GM21423 (cell line): Measurements from ENCODE around the gene OR51E1.

ENCODE experiments used
- ATAC-seq: cut with Tn5 transposase; IDR thresholded peaks from one replicate; pipeline ENCODE4 v1.9.1; 2021; ENCODE audit warnings: mild to moderate bottlenecking, moderate library complexity; ENCODE audit not compliant: unreplicated experiment

OR51E1 gene

GRCh38 chr11:4643682-4644081 lies at the start of gene OR51E1:
TSS of gene OR51E1 (plus strand) at chr11:4643982. CDS start at chr11:4652527, 8,545 bp downstream.
- no peak for ATAC-seq

DNA sequence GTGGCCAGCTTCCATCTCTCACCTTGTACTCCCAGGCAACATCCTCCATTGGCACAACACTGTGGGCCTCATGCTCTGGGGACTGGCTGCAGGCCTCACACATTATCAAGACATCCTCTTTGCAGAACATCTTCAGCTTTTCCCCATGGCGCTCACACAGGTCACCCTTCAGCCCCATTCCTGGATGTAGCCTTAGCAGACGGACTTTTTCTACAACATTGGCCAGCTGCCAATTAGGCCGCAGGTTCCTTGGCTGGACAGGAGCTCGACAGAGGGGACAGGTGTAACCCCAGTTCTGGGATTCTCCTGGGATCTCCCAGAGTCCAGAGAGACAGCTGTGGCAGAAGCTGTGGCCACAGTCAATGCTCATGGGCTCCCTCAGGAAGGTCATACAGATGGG lies 38.7 kb upstream of the OR51E1 start:
- ATAC-seq = no peak

- no peak for ATAC-seq
Measured at GRCh38 chr11:4606231-4607015, 37.4 kb upstream of the OR51E1 start.

DNA sequence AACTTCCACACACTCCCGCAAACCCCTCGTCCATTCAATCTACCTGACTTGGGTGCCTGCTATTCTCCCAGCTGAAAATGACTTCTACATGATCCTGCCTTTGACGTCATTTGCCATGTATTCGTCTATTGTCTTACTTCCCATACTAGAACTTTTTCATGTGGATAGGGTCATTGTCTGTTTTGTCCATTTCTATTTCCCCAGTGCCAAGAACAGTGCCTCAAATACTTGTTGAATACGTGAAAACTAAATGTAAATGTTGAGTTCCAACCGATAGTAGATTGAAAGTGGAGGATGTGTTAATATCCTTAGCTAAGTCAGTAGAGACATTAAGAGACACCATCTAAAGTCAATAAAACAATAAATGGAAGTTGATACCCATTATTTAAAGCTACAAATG lies 36.7 kb upstream of the OR51E1 start:
- no peak for ATAC-seq

GRCh38 chr11:4607781-4608666 lies 35.8 kb upstream of the OR51E1 start, which contains the start of gene TRIM68:
TSS of gene TRIM68 (minus strand) at chr11:4608231. CDS start at chr11:4605504, 2,727 bp downstream.
- peak; percentile 99 for ATAC-seq

DNA sequence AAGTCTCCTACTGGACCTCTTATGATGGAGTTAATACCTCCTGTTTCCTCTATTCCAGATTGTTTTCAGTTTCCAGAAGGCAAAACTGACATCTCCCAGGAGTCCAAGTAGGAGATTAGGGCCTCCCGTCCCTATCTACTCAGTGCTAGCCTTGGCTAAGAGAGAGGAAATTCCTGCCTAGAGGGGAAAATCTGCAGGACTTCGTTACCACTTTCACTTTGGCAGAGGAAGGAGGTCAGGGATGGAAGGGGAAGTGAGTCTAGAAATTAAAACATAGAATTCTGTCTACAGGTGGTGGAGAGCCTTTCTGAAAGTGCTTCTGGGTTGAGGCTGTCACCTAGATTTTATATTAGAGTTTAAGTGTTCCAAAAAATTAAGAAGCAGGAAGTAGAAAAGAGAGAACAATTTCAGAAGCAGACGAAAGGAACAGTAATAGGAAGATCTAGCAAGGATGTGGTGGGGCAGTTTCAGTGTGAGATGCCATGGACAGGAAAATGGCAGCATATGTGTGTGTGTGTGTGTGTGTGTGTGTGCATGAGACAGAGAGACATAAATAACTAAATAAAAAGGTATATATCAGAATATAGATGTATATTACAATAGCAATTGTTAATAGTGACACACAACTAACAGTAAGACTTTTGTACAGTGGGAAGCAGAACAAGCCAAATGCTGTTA lies 33.4 kb upstream of the OR51E1 start:
- ATAC-seq = no peak

DNA sequence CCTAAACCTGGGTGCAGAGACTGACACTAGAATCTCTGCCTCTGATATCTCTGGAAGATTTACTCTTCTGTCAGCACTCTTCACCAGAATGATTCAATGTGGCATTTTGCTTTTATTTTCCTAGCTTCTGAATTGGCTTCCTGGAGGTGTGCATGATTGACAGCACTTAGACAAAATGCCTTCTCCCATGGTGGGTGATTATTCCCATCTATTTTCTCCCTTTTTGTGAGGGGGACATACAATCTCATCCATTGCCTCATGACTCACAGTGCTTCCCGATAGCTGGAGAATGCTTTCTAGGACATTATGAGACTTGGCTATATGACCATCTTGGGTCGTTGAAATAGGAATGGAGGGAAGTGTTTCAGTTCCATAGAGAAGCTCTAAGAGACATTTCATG lies 31.8 kb upstream of the OR51E1 start:
- ATAC-seq = no peak

DNA sequence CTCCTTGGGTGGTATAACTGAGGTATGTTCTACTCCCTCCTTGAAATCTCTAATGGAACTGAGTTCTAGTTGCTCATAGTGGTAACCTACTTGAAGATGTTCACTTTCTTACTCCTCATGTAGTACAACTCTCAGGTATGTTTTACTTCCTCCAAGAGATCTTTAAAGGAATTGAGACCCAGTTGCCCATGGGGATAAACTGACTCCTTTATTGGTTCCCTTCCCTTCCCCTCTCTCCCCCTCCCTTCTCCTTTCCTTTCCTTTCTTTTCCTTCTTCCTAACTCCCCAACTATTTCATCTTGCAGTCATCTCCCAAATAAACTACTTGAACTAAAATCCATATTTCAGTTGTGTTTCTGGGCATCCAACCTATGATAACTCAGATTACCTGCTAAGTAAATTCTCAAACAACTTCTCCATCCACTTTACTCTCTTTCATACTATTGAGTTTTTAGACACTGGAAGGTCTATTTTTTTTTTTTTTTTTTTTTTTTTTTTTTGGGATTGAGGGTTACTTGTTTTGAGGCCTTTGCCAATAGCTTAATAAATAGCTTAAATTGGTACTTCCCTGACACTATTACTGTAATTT lies 27.8 kb upstream of the OR51E1 start:
- no peak for ATAC-seq

DNA sequence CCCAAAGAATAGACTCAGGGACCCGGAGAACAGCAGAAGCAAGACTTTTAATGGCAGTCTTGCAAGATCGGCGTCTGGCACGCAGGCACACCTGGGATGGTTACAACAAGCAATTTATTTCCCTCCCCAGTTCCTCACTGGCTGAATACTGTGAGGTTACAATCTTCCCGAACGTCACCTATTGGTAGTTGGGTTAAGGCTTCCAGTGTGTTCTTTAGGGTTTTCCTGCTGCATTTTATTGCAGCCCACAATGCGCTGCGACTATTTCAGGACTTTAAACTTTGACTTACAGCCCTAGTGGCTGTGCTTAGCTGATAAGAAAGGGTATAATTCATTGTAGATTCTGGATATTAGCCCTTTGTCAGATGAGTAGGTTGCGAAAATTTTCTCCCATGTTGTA lies 24.3 kb upstream of the OR51E1 start:
- no peak for ATAC-seq

- no peak for ATAC-seq
Measured at GRCh38 chr11:4626207-4627099, 17.3 kb upstream of the OR51E1 start.

- no peak for ATAC-seq
Measured at GRCh38 chr11:4636136-4636535, 7.6 kb upstream of the OR51E1 start.

DNA sequence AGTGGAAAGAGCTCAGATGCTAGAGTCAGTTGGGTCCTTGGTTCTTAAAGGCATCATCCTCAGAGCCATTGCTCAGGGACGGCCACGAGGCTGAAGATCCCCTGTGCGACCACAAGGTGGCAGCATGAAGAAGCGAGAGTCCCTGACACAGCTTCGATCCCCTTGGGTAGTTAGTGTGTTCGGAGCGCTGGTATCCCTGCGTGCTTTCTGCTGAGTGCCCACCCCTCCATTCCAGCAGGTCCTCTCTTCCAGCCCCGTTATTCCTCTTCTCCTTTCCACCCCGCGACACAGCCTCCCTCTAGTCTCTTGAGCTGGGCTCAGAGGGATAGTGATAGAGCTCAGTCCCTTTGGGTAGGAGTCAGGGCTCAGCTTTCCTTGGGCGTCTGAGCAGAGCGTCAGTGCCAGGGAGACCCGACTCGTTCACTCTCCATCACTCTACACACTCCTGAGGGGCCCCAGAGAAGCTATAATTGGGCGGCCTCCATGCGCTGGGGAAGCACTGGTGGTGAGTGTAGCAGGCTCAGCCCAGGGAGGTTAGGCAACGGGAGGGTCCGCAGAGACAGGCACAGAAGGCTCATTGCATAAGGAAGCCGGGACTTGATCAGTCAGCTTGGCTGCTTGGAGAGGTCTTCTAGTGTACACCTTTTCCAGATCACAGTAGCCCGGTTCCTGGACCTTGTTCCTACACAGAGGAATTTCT lies 6.7 kb upstream of the OR51E1 start, which contains the start of gene OR51D1:
Gene OR51D1, plus strand, starts transcription at position 516 of the 700 bp plus-strand sequence. CDS start 2,314 bp downstream, outside the sequence.
- peak; percentile 92 for ATAC-seq

DNA sequence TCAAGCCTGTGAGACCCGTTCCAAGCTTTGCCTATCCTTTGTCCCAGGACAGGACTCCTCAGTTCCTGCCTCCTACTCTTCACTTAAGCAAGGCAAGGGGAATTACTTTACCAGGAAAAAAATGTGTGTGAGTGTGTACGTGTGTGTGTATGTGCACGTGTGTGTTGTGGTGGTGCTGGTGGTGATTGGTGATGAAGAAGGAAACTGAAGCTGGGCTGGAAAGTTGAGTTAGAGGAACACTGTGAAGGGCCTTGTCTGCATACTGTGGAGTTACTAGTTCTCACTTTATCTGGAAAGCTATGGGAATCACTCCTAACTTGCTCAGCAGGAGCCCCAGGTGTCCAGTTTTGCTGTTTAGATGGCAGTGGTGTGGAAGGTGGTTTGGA lies 6.1 kb upstream of the OR51E1 start:
- no peak for ATAC-seq

GRCh38 chr11:4639931-4640330 lies 3.9 kb upstream of the OR51E1 start:
- ATAC-seq = no peak

DNA sequence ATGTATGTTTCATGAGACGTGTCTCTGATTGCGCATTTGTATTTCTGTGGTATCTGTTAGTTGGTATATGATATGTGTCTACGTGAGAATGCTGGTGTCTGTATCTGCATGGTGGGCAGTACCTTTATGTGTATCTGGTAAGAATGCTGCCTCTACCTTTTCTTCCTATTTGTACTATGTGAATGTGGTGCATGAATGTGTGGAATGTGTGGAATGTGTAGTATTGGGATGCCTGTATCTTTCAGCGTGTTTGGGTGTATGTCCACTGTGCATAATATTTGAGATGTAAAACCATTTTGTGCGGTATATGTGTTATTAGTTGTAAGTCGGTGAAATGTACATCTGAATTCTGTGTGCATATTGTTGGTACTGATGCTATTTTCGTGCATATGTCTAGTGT lies 2.3 kb upstream of the OR51E1 start:
- ATAC-seq = no peak

DNA sequence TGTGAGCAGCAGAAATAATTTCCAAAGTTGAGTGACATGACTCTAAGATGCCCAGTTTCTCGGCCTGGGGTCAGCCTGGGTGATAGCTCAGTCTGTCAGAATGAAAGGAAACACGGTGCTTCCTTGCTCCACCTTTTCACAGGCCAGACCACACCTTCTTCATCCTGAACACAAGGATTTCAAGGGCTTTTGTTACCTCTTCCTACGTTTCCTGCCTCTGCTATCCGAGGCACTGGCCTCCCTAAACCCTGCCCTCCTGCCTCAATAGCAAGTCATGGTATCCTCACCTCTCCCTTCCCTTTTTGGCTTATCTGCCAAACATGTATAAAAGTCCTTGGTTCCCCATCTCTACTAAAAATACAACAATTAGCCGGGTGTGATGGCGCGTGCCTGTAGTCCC lies 1.7 kb upstream of the OR51E1 start:
- ATAC-seq = no peak

GRCh38 chr11:4643076-4643475 lies 706 bp upstream of the OR51E1 start:
- ATAC-seq = no peak

GRCh38 chr11:4644233-4644632 lies 451 bp downstream of the OR51E1 start:
- no peak for ATAC-seq

- ATAC-seq = no peak
Measured at GRCh38 chr11:4645974-4646373, 2.2 kb downstream of the OR51E1 start.
